ENCODE results near the gene SAXO1.
"Not testable (repeated sequence)": the region's sequence is repeated elsewhere in the genome, so short reads cannot be mapped to it uniquely, and the experiment has no call there.

The SAXO1 gene

DNA sequence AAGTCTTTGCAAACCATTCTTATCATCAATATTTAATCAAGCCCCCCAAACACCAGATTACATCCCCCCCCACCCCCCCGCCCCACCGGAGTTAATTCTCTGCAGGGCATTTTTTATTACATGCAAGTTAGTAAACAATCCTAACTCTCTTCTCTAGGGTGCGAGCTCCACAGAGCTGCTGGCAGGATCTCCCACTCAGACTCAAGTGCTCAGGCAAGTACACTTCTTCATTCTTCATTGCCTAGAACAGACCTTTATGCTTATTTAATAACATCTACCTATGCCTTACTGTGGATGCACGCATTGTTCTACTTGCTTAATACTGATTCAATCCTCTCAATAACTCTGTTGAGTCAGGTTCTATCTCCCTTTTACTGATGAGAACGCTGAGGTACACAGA, 9.9 kb downstream of the SAXO1 start:
- TF ChIP-seq, protein P1, sequence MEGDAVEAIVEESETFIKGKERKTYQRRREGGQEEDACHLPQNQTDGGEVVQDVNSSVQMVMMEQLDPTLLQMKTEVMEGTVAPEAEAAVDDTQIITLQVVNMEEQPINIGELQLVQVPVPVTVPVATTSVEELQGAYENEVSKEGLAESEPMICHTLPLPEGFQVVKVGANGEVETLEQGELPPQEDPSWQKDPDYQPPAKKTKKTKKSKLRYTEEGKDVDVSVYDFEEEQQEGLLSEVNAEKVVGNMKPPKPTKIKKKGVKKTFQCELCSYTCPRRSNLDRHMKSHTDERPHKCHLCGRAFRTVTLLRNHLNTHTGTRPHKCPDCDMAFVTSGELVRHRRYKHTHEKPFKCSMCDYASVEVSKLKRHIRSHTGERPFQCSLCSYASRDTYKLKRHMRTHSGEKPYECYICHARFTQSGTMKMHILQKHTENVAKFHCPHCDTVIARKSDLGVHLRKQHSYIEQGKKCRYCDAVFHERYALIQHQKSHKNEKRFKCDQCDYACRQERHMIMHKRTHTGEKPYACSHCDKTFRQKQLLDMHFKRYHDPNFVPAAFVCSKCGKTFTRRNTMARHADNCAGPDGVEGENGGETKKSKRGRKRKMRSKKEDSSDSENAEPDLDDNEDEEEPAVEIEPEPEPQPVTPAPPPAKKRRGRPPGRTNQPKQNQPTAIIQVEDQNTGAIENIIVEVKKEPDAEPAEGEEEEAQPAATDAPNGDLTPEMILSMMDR (conservative IDR thresholded peaks at IDR 0.05) = no peak
- TF ChIP-seq ZFX (IDR thresholded peaks at IDR 0.05) = no peak
- no peak overlapping the region for H3K27ac ChIP-seq

DNA sequence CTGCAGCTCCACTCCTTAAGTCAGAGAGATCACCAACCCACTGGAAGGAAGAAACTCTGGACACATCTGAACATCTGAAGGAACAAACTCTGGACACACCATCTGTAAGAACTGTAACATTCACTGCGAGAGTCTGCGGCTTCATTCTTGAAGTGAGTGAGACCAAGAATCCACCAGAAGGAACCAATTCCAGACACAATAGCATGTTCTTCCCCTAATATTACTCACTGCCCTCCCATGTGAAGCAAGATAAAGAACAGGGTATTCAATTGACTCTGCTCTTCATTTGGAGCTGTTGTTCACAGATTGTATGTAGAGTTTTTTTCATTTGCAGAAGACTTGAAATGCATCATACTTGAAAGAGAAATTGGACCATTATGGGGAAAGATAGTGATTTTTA, 10.8 kb downstream of the SAXO1 start:
- H3K27ac ChIP-seq = no peak overlapping the region
- TF ChIP-seq, protein P1 (conservative IDR thresholded peaks at IDR 0.05) = no peak
- TF ChIP-seq ZFX (IDR thresholded peaks at IDR 0.05) = no peak

DNA sequence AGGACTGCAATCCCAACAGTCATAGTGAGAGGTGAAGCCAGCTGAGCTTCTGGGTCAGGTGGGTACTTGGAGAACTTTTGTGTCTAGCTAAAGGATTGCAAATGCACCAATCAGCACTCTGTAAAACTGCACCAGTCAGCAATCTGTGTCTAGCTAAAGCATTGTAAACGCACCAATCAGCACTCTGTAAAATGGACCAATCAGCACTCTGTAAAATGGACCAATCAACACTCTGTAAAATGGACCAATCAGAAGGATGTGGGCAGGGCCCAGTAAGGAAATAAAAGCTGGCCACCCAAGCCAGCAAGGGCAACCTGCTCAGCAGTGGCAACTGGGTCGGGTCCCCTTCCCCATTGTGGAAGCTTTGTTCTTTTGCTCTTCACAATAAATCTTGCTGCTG, 11.4 kb downstream of the SAXO1 start:
- not testable (repeated sequence) for H3K27ac ChIP-seq

DNA sequence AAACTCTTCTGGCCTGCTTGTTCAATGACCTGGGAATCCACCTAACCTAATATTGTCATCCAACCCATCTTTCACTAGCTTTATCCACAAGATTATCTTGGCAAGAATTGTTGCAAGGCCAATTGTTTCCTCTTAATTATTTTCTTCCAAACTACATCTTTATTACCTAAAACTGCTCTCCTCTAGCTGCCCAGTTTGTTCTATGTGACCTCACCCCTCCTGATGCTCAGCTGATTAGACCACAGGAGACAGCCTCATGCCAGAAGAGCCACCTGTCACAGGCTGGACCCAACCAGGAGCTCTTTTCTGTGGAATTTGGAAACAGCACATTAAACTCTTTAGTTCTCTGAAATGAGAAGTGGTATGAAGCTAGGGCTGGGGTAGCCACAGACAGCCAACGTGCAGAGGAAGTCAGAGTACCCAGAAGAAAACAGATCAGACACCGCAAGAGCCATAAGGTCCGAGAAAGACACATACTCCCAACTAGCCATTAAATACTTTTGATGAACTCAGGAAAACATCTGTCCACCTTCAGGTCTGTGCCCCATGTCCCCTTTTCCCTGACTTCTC, 12.0 kb downstream of the SAXO1 start:
- no peak overlapping the region for H3K27ac ChIP-seq
- TF ChIP-seq, protein P1 (conservative IDR thresholded peaks at IDR 0.05) = no peak
- TF ChIP-seq ZFX (IDR thresholded peaks at IDR 0.05) = no peak

DNA sequence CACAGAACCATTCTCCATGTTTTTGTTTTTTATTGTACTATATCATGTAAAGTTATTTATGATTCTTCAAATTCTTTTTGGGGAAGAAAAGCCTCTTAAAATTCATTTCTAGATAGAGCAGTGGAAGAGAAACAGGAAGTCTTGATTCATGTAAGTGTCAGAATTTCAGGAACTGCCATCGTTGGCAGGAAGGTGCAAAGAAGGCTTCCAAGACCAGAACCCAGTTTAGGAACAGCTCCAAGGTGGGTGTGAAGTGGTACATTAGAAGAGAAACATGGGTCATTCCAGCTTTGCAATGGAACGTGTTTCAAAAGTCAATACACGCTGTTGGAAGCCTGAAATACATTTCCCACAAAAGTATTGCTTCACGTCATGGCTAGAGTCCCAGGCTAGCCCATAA, 14.8 kb downstream of the SAXO1 start:
- TF ChIP-seq, protein P1 (conservative IDR thresholded peaks at IDR 0.05) = no peak
- TF ChIP-seq ZFX (IDR thresholded peaks at IDR 0.05) = no peak
- no peak overlapping the region for H3K27ac ChIP-seq

DNA sequence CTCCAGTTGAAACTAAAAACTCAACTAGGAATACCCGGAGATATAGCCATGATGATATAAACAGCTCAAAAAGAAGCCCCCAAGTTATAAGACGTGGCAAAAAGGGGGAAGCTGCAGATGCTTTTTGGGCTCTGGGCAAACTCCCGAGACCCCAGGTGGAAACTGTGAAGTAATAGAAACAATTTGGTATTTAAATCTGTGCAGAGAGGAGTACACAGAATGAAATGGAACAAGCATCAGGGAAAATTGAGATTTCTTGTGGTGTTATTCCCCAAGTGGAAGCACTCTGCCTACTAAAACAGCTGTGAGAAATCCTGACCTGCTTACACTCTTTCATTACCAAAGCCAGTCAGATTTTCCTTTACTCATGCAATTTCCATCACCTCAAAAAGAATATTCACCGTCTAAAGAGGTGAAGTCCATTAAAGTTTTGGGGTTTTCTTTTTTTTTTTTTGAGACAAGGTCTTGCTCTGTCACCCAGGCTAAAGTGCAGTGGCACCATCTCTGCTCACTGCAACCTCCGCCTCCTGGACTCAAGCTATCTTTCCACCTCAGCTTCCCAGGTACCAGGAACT, 23.5 kb downstream of the SAXO1 start:
- TF ChIP-seq, protein P1 (conservative IDR thresholded peaks at IDR 0.05) = no peak
- TF ChIP-seq ZFX (IDR thresholded peaks at IDR 0.05) = no peak
- H3K27ac ChIP-seq = no peak overlapping the region

DNA sequence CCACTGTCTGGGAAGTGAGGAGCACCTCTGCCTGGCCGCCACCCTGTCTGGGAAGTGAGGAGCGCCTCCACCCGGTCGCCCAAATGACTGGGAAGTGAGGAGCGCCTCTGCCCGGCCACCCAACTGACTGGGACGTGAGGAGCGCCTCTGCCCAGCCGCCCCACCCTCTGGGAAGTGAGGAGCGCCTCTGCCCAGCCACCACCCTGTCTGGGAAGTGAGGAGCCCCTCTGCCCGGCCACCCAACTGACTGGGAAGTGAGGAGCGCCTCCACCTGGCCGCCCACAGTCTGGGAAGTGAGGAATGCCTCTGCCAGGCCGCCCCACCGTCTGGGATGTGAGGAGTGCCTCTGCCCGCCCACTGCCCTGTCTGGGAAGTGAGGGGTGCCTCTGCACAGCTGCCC, 32.9 kb downstream of the SAXO1 start:
- no peak overlapping the region for H3K27ac ChIP-seq
- no peak for TF ChIP-seq ZFX (IDR thresholded peaks at IDR 0.05)
- TF ChIP-seq, protein P1 (conservative IDR thresholded peaks at IDR 0.05) = no peak

DNA sequence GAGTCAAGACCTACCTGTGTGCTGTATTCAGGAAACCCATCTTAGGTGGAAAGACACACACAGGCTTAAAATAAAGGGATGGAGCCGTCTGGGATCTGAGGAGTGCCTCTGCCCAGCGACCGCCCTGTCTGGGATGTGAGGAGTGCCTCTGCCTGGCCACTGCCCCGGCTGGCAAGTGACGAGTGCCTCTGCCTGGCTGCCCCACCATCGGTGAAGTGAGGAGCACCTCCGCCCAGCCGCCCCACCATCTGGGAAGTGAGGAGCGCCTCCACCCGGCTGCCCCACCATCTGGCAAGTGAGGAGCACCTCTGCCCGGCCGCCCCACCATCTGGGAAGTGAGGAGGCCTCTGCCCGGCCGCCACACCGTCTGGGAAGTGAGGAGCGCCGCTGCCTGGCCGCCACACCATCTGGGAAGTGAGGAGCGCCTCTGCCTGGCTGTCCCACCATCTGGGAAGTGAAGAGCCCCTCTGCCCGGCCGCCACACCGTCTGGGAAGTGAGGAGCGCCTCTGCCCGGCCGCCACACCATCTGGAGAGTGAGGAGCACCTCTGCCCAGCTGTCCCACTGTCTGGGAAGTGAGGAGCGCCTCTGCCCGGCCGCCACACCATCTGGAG, 33.7 kb downstream of the SAXO1 start:
- no peak overlapping the region for H3K27ac ChIP-seq
- TF ChIP-seq ZFX (IDR thresholded peaks at IDR 0.05) = no peak
- TF ChIP-seq, protein P1 (conservative IDR thresholded peaks at IDR 0.05) = no peak

Data from C4-2B (cell line).